Measurements from ENCODE around the gene TMEM138. TPM values are rescaled to one million over a fixed set of nuclear protein-coding genes. Genes with fewer than 3 reads are reported as not detected.
A peak's percentile ranks its signal among the peaks of the same experiment; 100 is the strongest.

The TMEM138 gene
- total and polyA plus RNA-seq, 2 of the 13 experiments (the other 11 are each of a cell fraction or from before 2014, with no cell fraction given), result 43.5 to 61.0 TPM

DNA sequence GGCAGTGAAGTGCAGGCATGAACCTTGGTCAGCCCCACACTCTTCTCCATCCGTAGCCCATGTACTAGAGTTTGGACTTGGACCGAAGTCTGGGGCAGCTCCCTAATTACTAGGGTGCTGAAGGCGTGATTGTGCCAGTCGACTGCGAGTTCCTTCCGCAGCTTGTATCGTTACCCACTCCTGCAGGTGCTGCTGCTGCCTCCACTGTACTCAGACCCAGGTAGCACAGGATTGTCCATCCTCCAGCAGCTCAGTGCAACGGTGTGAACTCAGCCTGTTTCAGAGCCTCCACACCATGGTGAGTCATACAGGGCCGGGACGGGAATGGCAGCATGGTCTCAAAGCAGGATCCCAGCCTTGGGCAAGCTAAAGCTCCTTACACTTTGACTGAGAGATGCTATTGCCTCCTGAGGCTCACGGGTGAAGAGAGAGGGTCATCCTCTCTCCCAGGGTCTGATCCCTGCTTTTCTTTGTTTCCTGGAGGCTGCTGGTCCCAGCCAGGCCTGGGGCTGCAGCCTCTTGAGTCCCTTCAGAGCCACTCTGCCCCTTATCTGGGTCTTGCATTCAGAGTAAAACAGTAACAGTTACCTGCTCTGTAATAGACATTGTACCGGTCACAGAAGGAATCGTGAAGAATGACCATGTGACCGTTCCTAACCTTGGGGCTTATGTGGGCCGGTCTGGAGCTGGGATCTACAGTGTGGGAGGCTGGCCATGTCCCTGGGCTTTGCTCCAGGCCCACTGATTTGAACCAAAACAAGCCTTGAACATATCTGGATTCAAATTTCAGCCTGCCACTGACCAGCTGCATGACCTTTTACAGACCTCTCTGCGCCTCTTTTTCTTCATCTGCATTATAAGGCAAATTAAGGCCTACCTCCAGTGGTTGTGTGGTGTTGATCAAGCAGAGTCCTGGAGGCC is 27.5 kb upstream of the TMEM138 start (continued):
- TF ChIP-seq, protein P1, sequence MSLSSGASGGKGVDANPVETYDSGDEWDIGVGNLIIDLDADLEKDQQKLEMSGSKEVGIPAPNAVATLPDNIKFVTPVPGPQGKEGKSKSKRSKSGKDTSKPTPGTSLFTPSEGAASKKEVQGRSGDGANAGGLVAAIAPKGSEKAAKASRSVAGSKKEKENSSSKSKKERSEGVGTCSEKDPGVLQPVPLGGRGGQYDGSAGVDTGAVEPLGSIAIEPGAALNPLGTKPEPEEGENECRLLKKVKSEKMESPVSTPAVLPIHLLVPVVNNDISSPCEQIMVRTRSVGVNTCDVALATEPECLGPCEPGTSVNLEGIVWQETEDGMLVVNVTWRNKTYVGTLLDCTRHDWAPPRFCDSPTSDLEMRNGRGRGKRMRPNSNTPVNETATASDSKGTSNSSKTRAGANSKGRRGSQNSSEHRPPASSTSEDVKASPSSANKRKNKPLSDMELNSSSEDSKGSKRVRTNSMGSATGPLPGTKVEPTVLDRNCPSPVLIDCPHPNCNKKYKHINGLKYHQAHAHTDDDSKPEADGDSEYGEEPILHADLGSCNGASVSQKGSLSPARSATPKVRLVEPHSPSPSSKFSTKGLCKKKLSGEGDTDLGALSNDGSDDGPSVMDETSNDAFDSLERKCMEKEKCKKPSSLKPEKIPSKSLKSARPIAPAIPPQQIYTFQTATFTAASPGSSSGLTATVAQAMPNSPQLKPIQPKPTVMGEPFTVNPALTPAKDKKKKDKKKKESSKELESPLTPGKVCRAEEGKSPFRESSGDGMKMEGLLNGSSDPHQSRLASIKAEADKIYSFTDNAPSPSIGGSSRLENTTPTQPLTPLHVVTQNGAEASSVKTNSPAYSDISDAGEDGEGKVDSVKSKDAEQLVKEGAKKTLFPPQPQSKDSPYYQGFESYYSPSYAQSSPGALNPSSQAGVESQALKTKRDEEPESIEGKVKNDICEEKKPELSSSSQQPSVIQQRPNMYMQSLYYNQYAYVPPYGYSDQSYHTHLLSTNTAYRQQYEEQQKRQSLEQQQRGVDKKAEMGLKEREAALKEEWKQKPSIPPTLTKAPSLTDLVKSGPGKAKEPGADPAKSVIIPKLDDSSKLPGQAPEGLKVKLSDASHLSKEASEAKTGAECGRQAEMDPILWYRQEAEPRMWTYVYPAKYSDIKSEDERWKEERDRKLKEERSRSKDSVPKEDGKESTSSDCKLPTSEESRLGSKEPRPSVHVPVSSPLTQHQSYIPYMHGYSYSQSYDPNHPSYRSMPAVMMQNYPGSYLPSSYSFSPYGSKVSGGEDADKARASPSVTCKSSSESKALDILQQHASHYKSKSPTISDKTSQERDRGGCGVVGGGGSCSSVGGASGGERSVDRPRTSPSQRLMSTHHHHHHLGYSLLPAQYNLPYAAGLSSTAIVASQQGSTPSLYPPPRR (CRISPR knock-in tag; IDR thresholded peaks at IDR 0.05; ENCODE audit: borderline replicate concordance), result no peak
- no peak for TF ChIP-seq ZNF225 (CRISPR knock-in tag; IDR thresholded peaks at IDR 0.05)
- no peak for TF ChIP-seq CEBPG (CRISPR knock-in tag; IDR thresholded peaks at IDR 0.05)
- peak; percentile 82 for TF ChIP-seq ZNF891 (CRISPR knock-in tag; IDR thresholded peaks at IDR 0.05)
- TF ChIP-seq PITX1 (CRISPR knock-in tag; IDR thresholded peaks at IDR 0.05), result peak; percentile 40; the same call in 1 of the 2 replicates
- peak; percentile 65; the same call in 1 of the 2 replicates for TF ChIP-seq HDAC2 (CRISPR knock-in tag; IDR thresholded peaks at IDR 0.05)
- no peak for TF ChIP-seq HNRNPUL1 (IDR thresholded peaks at IDR 0.05; ENCODE audit: low read depth, low read length)
- no peak for TF ChIP-seq ZMAT3 (CRISPR knock-in tag; conservative IDR thresholded peaks at IDR 0.05)
- TF ChIP-seq, protein P2, sequence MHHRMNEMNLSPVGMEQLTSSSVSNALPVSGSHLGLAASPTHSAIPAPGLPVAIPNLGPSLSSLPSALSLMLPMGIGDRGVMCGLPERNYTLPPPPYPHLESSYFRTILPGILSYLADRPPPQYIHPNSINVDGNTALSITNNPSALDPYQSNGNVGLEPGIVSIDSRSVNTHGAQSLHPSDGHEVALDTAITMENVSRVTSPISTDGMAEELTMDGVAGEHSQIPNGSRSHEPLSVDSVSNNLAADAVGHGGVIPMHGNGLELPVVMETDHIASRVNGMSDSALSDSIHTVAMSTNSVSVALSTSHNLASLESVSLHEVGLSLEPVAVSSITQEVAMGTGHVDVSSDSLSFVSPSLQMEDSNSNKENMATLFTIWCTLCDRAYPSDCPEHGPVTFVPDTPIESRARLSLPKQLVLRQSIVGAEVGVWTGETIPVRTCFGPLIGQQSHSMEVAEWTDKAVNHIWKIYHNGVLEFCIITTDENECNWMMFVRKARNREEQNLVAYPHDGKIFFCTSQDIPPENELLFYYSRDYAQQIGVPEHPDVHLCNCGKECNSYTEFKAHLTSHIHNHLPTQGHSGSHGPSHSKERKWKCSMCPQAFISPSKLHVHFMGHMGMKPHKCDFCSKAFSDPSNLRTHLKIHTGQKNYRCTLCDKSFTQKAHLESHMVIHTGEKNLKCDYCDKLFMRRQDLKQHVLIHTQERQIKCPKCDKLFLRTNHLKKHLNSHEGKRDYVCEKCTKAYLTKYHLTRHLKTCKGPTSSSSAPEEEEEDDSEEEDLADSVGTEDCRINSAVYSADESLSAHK (CRISPR knock-in tag; IDR thresholded peaks at IDR 0.05; ENCODE audit: borderline replicate concordance), result no peak
- TF ChIP-seq CHD2 (IDR thresholded peaks at IDR 0.05; ENCODE audit: low read depth, low read length), result no peak
- TF ChIP-seq, protein P3, sequence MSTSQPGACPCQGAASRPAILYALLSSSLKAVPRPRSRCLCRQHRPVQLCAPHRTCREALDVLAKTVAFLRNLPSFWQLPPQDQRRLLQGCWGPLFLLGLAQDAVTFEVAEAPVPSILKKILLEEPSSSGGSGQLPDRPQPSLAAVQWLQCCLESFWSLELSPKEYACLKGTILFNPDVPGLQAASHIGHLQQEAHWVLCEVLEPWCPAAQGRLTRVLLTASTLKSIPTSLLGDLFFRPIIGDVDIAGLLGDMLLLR (CRISPR knock-in tag; IDR thresholded peaks at IDR 0.05), result no peak
- no peak for TF ChIP-seq CBX1 (IDR thresholded peaks at IDR 0.05; ENCODE audit: low read depth)
- TF ChIP-seq, protein P4, sequence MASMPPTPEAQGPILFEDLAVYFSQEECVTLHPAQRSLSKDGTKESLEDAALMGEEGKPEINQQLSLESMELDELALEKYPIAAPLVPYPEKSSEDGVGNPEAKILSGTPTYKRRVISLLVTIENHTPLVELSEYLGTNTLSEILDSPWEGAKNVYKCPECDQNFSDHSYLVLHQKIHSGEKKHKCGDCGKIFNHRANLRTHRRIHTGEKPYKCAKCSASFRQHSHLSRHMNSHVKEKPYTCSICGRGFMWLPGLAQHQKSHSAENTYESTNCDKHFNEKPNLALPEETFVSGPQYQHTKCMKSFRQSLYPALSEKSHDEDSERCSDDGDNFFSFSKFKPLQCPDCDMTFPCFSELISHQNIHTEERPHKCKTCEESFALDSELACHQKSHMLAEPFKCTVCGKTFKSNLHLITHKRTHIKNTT (CRISPR knock-in tag; IDR thresholded peaks at IDR 0.05), result no peak
- peak; percentile 59 for TF ChIP-seq MIER2 (CRISPR knock-in tag; IDR thresholded peaks at IDR 0.05)
- TF ChIP-seq ZFP36 (IDR thresholded peaks at IDR 0.05; ENCODE audit: borderline replicate concordance, low read depth, low read length, partially characterized antibody), result no peak
- TF ChIP-seq TAF15 (IDR thresholded peaks at IDR 0.05; ENCODE audit: low read depth, low read length, poor library complexity, severe bottlenecking), result no peak
- TF ChIP-seq MXD4 (CRISPR knock-in tag; IDR thresholded peaks at IDR 0.05), result peak; percentile 51; the same call in 1 of the 2 replicates
- no peak for TF ChIP-seq NFE2L1 (CRISPR knock-in tag; IDR thresholded peaks at IDR 0.05; ENCODE audit: borderline replicate concordance)
- TF ChIP-seq ZNF572 (CRISPR knock-in tag; IDR thresholded peaks at IDR 0.05), result no peak
- no peak for TF ChIP-seq RAD51 (IDR thresholded peaks at IDR 0.05; ENCODE audit: borderline replicate concordance)
- no peak for TF ChIP-seq YEATS2 (CRISPR knock-in tag; IDR thresholded peaks at IDR 0.05; ENCODE audit: borderline replicate concordance)
